H1 (cell line): ENCODE measurements around the gene ZNF423. TPM values are rescaled to one million over a fixed set of nuclear protein-coding genes. Genes with fewer than 3 reads are reported as not detected.

Experiments used
- BCL11A ChIP-seq, 2 experiments: IDR thresholded peaks; one replicate each; pipeline ENCODE4 v1.6.1; 2011; ENCODE audit warnings: low read depth in 2 of 2, low read length in 2 of 2, mild to moderate bottlenecking in 2 of 2
- CREB1 ChIP-seq: IDR thresholded peaks from 2 replicates; pipeline ENCODE4 v1.6.1; 2012; ENCODE audit warnings: inconsistent platforms
- KDM5A ChIP-seq: fragments of 200-600 bp; IDR thresholded peaks from 2 replicates; pipeline ENCODE4 v1.7.1; 2012; ENCODE audit warnings: mild to moderate bottlenecking, low read length, inconsistent platforms, mixed read lengths
- POLR2AphosphoS5 ChIP-seq: IDR thresholded peaks from 2 replicates; pipeline ENCODE4 v1.6.1; 2011; ENCODE audit warnings: low read depth, low read length
- SP2 ChIP-seq: IDR thresholded peaks from 2 replicates; pipeline ENCODE4 v1.6.1; 2012; ENCODE audit warnings: mild to moderate bottlenecking, low read length, inconsistent platforms
- TAF1 ChIP-seq: IDR thresholded peaks from 2 replicates; pipeline ENCODE4 v1.6.1; 2011; ENCODE audit warnings: mild to moderate bottlenecking, low read depth, low read length
- polyA plus RNA-seq, 7 experiments: library from polyadenylated mRNA; depleted of rRNA in 3 of 7; stranded (reverse) in 5 of 7; unstranded in 2 of 7; fragments of >200 nt in 5 of 7; fragments of 200-250 nt in 2 of 7; gene quantifications; 1 replicate in 5 of 7; 2 replicates in 1 of 7; 4 replicates in 1 of 7; pipeline versions ENCODE4 v1.2.1 to v1.2.3, GENCODE V29; 2011 to 2013; ENCODE audit warnings: missing spikeins in 2 of 7, mixed read lengths in 2 of 7
- total RNA-seq: library from RNA; stranded (reverse); fragmentation: NEBNext Ultra II Directional; extraction: Animal tissue kit (Norgen Biotek cat#: 25700); gene quantifications from 2 replicates; pipeline ENCODE4 v1.2.1, GENCODE V29; 2021
- TF ChIP-seq, protein P1 (sequence below), 3 experiments: IDR thresholded peaks; 1 replicate in 2 of 3; 2 replicates in 1 of 3; pipeline versions ENCODE4 v1.5.1 to v1.6.1; 2011; ENCODE audit warnings: low read length in 3 of 3, mild to moderate bottlenecking in 3 of 3, inconsistent platforms in 2 of 3, low read depth in 1 of 3, moderate library complexity in 1 of 3; ENCODE audit not compliant: insufficient read depth in 1 of 3; ENCODE audit errors: control extremely low read depth in 1 of 3
- TF ChIP-seq, protein P2 (sequence below): IDR thresholded peaks from 2 replicates; pipeline ENCODE4 v1.6.1; 2011; ENCODE audit warnings: low read depth, mild to moderate bottlenecking, low read length; ENCODE audit not compliant: insufficient read depth

Gene ZNF423
- total and polyA plus RNA-seq, 2 of the 8 experiments (the other 6 are each of a cell fraction or from before 2014, with no cell fraction given): 38.2 to 52.3 TPM

- 0 out of 2 replicates have a peak, but pooled peaks have one; percentile 34 for TF ChIP-seq CREB1
- no peak for TF ChIP-seq SP2
- TF ChIP-seq, protein P1, sequence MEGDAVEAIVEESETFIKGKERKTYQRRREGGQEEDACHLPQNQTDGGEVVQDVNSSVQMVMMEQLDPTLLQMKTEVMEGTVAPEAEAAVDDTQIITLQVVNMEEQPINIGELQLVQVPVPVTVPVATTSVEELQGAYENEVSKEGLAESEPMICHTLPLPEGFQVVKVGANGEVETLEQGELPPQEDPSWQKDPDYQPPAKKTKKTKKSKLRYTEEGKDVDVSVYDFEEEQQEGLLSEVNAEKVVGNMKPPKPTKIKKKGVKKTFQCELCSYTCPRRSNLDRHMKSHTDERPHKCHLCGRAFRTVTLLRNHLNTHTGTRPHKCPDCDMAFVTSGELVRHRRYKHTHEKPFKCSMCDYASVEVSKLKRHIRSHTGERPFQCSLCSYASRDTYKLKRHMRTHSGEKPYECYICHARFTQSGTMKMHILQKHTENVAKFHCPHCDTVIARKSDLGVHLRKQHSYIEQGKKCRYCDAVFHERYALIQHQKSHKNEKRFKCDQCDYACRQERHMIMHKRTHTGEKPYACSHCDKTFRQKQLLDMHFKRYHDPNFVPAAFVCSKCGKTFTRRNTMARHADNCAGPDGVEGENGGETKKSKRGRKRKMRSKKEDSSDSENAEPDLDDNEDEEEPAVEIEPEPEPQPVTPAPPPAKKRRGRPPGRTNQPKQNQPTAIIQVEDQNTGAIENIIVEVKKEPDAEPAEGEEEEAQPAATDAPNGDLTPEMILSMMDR (IDR thresholded peaks at IDR 0.05; ENCODE audit: control extremely low read depth in 1 of 3, insufficient read depth in 1 of 3, low read depth in 1 of 3, low read length in 3 of 3): peak; percentile 78 to 81 (median 79)
- TF ChIP-seq, protein P2, sequence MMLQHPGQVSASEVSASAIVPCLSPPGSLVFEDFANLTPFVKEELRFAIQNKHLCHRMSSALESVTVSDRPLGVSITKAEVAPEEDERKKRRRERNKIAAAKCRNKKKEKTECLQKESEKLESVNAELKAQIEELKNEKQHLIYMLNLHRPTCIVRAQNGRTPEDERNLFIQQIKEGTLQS: peak; percentile 23; the same call in 1 of the 2 replicates
- 0 out of 2 replicates have a peak, but pooled peaks have one; percentile 26 for TF ChIP-seq TAF1
- no peak for TF ChIP-seq POLR2AphosphoS5
- no peak for TF ChIP-seq KDM5A
- TF ChIP-seq BCL11A (IDR thresholded peaks at IDR 0.05; ENCODE audit: low read depth in 2 of 2, low read length in 2 of 2): no peak
- TF ChIP-seq, all 59 proteins: peak for 11
Observed at GRCh38 chr16:49464877-49465504, 390.9 kb downstream of the ZNF423 start (continued).
